HG02763 (cell line): Measurements from ENCODE around the gene DYNLL1.
A peak's percentile ranks its signal among the peaks of the same experiment; 100 is the strongest.
"Not testable (repeated sequence)": the region's sequence is repeated elsewhere in the genome, so short reads cannot be mapped to it uniquely, and the experiment has no call there.

Source experiments
- ATAC-seq: cut with Tn5 transposase; IDR thresholded peaks from one replicate; pipeline ENCODE4 v1.9.1; 2021; ENCODE audit warnings: mild to moderate bottlenecking, moderate library complexity; ENCODE audit not compliant: unreplicated experiment

Gene DYNLL1

DNA sequence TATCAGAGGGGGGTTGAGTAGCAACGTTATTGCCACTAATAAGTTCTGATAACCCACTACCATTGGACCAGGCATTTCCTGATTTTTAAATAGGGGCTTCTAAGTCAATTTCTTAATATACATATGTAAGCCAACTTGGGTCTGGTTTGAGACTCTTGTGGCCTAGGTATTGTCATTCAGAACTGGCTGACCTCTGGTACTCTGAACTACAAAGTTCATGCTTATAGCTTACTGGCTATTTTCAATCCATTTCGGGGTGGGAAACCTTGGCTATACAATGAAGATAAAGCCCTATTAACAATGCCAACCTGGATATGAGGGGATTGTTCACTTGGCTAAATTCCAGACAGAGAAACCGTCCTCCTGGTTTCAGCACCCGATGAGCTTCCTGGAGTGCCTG is 8.7 kb downstream of the DYNLL1 start:
- no peak for ATAC-seq

GRCh38 chr12:120508537-120508936 is 12.6 kb downstream of the DYNLL1 start:
- ATAC-seq, result no peak

- no peak for ATAC-seq
Observed at GRCh38 chr12:120514002-120514401, 18.1 kb downstream of the DYNLL1 start.

GRCh38 chr12:120515496-120515895 is 19.6 kb downstream of the DYNLL1 start:
- ATAC-seq, result no peak

DNA sequence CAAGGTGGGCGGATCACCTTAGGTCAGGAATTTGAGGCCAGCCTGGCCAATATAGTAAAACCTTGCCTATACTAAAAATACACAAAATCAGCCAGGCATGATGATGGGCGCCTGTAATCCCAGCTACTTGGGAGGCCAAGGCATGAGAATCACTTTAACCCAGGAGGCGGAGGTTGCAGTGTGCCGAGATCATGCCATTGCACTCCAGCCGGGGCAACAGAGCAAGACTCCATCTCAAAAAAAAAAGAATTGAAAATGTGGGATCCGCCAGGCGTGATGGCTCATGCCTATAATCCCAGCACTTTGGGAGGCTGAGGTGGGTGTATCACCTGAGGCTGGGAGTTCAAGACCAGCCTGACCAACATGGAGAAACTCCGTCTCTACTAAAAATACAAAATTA is 23.4 kb downstream of the DYNLL1 start:
- not testable (repeated sequence) for ATAC-seq

- no peak for ATAC-seq
Observed at GRCh38 chr12:120522568-120522967, 26.7 kb downstream of the DYNLL1 start.

DNA sequence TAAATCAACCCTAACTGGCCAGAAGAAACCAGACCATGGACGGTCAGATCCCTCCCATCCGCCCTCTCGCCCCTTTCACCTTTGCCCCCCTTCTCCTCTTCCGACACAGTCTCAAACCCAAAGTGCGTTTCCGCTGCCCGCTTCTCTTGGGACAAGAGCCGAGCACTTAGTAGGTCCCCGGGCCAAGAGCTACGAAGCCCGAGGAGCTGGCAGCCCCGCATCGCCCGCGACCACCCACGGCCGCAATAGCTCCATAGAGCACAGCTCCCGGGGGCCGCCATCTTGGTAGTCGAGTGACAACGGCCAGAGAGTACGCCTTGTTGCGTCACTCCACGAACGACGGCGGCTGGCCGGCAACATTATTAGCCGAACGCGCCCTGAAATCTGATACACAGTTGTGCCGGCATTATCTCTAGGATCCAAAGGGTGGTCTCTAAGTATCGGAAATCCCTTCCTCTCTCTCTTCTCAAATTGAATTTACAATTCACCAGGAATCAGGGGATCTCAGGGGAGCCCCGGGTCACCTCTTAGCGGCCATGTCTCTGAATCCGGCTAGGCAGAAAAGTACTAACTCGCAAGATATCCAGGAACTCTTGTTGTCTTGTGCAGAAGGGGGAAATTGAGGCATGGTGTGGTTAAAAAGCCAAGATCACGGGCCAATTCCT is 33.1 kb downstream of the DYNLL1 start, which contains the start of gene COQ5:
Gene COQ5, minus strand, starts transcription at position 298 of the 665 bp plus-strand sequence. Its CDS starts 17 bp downstream, at position 281.
- peak; percentile 73 for ATAC-seq

- no peak for ATAC-seq
Observed at GRCh38 chr12:120529641-120530417, 33.9 kb downstream of the DYNLL1 start.

GRCh38 chr12:120530418-120530761 is 34.5 kb downstream of the DYNLL1 start:
- ATAC-seq, result not testable (repeated sequence)

GRCh38 chr12:120532701-120533238 is 36.9 kb downstream of the DYNLL1 start:
- ATAC-seq, result no peak

- ATAC-seq, result peak; percentile 64
Observed at GRCh38 chr12:120534203-120534702, 38.3 kb downstream of the DYNLL1 start, which contains the start of gene RNF10. Gene RNF10, plus strand, starts transcription at chr12:120534356. Its CDS starts 456 bp downstream, at chr12:120534812.

DNA sequence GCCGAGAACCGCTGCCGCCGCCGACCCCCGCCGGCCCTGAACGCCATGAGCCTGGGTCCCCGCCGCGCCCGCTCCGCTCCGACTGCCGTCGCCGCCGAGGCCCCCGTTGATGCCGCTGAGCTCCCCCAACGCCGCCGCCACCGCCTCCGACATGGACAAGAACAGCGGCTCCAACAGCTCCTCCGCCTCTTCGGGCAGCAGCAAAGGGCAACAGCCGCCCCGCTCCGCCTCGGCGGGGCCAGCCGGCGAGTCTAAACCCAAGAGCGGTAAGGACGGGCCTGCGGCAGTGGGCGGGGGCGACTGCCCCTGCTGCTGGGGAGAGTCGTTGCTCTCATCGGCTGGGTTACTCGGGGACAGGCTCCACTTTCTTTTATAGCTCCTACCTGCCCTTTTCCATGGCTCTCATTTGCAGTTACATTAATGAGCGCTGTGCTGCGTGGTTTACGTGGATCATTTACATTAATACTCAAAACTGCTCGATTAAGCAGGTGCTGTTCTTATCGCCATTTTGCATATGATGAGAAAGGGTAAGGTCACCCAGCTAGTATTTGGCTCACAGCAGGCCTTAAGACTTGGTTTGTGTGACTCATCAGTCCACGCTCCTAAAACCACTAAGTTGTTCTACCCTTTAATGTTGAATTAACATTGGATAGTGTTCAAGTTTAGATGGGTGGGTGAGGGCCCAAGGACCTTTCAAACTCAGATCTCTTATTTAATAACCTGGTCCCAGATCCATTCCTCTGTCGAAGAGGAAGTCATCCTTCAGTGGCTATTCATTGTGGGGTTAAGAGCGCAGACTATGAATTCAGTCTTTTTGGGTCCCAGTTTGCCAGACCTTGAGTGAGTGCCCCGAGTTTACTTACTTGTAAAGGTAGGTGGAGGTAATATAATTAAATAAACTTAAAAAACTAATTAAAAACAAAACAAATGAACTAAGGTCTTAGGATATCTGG is 39.1 kb downstream of the DYNLL1 start:
- peak; percentile 28 for ATAC-seq

DNA sequence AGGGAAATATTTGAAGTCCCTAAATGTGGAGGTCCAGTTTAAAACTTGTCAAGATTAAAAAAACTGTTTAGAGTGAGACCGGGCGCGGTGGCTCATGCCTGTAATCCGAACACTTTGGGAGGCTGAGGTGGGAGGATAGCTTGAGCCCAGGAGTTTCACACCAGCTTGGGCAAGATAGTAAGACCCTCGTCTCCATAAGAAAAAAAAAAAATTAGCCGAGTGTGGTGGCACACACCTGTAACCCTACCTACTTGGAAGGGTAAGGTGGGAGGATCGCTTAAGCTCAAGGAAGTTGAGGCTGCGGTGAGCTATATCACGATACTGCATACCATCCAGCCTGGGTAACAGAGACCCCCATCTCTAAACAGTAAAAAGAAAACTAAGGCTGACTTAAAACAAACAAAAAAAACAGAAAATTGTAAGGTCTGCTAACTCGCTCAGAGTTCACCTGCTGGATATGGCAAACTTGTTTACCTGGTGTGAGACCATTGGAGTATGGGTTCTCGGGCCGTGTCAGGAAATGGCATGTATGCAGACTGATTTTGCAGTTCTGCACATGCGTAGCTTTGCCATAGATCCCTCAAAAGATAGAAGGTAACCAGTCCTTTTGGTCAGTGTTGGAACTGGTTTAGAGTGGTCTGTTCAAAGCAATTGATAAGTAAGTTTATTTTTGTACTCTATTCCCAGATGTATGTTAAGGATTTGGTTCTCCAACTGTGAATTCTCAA is 40.3 kb downstream of the DYNLL1 start:
- ATAC-seq, result no peak

GRCh38 chr12:120537856-120538220 is 41.9 kb downstream of the DYNLL1 start:
- no peak for ATAC-seq

GRCh38 chr12:120538281-120539156 is 42.6 kb downstream of the DYNLL1 start:
- no peak for ATAC-seq

- ATAC-seq, result no peak
Observed at GRCh38 chr12:120539303-120539702, 43.4 kb downstream of the DYNLL1 start.

GRCh38 chr12:120540445-120540844 is 44.5 kb downstream of the DYNLL1 start:
- no peak for ATAC-seq

DNA sequence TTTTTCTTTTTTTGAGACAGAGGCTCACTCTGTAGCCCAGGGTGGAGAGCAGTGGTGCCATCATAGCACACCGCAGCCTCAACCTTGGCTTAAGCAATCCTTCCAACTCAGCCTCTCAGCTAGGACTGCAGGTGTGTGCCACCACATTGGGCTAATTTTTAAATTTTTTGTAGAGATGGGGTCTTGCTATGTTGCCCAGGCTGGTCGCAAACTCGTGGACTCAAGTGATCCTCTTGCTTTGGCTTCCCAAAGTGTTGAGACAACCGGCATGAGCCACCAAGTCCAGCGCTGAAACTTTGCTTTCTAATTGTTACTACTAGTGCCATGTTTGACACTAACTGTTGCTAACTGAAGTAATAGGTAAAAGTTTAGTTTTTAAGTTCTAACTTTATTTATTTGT is 46.3 kb downstream of the DYNLL1 start:
- no peak for ATAC-seq

DNA sequence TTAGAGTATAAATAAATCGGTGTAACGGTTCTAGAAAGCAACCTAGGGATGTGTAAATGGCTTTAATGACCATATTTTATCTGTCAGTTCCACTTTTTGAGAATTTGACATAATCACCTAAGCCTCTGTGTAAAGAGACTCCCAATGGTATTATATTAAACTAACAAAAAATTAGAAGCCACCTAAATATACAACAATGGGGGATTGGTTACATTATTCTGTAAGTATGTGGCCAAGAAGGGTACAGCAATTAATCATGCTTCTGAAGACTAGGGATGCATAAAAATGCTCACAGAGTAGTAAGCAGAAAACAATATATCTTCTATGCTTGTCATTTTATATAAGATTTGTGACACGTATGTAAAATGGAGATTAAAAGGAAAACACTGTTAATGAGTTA is 48.8 kb downstream of the DYNLL1 start:
- no peak for ATAC-seq
